CD4-positive, alpha-beta T cell treated with Interleukin-10 for 1 hour (primary cell): Measurements from ENCODE around the gene THBS3.
"Not testable (repeated sequence)": the region's sequence is repeated elsewhere in the genome, so short reads cannot be mapped to it uniquely, and the experiment has no call there.

ENCODE experiments used
- DNase-seq: peaks from one replicate; pipeline ENCODE4 v3.0.0-alpha.2; 2020

The THBS3 gene

DNA sequence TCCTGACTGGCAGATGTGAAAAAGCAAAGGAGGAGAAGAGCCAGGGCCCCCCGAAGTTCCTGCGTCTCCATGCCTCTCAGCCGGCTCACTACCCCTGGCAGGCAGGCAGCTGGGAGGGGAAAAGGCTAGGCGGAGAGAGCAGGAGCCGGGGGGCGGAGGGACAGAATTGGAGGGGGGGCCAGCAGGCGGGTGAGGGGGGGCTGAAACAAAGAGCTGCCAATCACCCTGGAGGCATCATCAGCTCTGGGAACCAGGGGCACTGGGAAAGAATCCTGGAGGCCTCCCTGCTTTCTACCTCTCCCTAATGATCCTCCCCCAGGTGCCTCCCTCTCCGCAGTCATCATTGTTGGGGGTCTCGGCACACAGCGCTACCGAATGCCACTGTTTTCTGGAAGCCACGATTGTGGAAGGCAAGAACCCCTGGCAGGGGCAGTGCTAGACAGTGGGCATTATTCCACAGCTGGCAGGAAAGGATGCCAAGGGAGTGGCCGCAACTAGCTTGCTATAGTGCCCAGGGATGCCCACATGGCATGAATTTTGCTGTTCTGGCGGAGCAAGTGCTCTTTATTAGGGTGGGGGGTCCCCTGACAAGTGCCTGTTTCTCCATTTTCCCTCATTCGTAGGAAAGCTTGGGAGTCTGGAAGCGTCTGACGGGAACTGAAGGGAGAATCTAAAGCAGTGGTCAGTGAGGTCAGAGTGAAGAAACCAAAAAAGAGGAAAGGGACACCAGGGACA lies at the start of gene THBS3:
Gene THBS3, minus strand, starts transcription at position 92 of the 735 bp plus-strand sequence. Its CDS starts 21 bp downstream, at position 71.
- DNase-seq, result no peak

DNA sequence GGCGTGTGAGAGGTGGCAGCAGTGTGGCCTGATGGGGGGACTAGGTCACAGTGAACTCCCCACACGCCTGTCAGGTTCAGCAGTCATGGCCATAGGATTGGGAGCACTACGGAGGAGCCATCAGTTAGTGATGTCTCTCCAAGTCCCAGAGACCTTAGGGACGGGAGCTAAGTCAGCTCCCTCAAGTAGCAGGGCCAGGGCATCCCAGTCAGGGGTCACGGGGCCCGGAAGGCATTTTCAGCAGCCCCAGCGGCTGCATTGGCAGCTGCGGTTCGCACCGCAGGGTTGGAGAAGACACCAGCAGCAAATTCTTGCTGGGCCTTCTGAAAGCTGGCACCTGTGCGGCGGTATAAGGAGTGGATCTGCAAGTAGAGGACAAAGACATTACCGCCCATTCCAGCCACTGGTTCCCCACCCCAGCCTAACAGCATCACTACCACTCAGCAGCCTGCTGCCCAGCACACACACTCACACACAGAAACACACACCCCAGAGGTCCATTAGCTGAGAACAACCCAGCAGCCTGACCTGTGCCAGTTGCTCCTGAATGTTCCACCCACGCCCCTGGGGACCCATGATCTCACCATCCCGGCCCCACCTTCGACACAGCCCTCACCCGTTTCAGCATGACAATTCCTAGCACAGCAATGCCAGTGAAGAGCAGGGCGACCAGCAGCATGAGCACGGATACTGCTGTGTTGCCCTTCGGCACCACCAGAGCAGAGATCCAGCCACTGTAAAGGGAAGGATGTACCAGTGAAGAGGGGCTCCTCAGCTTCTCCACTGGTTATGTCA lies 48.6 kb upstream of the THBS3 start:
- no peak for DNase-seq

DNA sequence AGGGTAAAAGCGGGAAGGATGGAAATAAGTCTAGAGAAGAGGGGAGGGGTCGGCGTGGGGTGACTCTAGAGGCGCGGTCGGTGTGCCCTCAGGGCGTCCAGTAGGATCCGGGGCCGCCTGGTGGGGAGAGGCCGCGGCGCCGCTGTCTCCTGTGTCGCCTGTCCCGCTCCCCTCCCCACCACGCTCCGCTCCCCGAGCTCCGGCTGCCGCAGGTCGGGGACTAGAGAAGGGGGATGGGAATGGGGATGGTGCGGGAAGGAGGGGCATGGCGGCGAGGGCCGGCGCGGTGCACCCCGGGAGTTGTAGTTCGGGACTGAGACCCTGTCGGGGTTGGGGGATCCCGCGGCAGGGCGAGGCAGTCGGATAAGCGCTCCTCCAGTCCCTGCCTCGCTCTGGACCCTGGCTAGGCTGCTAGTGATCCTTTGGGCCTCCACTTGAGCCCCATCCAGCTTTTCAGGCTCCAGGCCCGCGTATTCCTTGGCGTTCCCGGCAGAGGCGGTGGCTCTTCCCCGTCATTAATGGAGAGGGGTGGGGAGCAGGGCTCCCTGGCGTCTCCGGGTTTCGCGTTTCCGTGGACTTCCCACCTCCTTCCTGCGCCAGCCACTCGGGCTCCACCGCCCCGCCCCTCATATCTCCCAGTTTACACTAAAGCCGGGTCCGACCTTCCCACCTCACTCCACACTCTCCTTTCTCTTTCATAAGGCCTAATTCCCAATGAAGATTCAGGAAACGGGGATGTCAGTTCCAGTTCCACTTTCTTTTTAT lies 47.7 kb upstream of the THBS3 start, which contains the start of gene ENTREP3:
Gene ENTREP3, minus strand, starts transcription at position 241 of the 765 bp plus-strand sequence. CDS start 606 bp downstream, outside the sequence.
- peak; percentile 84 for DNase-seq

DNA sequence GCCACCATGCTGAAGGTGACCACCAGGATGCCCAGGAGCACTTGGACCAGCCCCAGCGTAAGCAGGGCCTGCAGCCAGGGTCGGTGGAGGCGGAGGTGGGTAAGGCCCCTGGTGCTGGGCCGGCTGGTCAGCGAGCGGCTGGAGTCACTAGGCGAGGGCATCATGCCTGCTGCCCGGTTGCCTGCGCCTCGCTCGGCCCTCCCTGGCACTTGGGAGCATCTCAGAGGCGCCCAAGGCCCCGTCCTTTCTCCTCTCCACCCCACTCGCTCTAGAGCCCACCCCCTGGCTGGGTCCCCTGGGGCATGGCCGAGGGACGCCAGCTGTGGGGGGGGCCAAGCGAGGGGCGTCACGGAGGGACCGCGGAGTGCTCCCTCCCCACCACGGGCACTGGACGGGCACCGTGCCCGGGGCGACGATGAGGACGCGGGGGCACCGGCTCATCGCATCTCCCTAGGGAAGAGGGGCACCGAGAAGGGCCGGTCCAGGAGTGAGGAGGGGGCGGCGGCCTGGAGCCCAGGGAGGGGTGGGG lies 47.1 kb upstream of the THBS3 start:
- DNase-seq, result no peak

DNA sequence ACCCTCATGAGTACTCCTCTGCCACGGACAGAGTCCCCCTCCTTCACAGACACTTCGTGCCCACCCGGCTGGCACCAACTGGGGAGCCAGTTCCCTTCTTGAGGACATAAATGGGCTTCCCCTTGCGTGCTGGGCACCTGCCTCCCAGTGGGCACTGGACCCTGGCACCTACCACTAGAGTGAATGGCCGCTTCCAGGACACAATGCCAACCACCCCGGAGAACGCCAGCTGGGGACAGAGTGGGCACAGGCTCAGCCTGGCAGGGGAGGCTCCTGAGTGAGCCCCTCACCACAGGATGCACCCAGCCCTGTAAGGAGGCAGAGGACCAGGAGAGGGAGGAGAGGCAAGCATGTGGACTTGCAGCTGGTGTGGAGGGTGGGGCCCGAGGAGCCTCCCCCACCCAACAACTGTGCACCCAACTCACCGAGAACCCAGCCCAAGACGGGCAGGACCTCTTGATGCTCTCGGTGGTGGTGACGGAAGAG lies 46.6 kb upstream of the THBS3 start:
- DNase-seq, result no peak

DNA sequence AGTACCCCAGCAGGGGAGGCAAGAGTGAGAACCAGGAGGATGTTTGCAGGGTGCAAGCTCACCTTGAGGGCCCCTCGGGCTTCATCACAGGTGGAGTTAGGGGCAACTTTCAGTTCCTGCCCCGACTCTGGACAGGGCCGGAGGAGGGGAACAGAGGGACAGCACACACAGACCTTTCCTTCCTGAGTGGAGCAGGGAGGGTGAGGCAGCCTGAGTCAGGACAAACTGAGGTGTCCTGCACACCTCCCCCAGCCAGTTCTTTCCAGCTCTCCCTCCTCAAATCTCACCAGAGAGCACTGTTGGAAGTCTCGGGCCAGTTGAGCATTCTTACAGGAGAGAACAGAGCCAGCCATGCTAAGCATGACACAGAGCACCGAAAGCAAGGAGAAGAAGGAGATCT lies 46.1 kb upstream of the THBS3 start:
- DNase-seq, result no peak

DNA sequence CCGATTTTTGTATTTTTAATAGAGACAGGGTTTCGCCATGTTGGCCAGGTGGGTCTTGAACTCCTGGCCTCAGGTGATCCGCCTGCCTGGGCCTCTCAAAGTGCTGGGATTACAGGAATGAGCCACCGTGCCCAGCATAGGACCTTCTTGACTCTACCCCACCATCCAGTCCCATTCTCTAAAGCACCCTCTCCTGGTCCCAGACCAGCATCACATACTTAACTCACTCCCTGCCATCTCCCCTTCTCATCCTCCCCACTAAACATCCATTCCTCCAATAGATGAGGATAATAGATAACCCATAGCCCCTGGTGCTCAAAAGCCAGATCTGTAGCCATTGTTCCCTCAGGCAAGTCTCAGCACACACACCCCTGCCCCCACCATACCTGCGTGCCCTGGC lies 45.5 kb upstream of the THBS3 start:
- no peak for DNase-seq

DNA sequence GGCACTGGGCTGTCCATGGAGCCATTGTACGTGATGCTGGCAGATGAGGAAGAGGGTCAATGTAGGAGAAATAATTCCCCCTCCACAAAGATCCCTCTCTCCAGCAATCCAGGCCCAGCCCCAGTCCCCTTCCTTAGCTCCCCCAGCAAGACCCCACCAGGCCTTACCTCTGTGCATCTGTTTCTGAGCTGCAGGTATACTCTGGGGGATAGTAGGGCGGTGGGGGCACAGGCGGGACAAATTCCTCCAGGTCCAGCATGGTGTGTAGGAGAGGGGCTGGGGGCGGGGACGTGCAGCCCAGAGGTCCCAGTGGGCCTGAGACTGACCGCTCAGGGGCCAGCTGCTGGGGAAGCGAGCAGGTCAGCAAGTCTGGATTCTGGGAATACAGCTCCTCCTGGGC lies 43.9 kb upstream of the THBS3 start:
- no peak for DNase-seq

DNA sequence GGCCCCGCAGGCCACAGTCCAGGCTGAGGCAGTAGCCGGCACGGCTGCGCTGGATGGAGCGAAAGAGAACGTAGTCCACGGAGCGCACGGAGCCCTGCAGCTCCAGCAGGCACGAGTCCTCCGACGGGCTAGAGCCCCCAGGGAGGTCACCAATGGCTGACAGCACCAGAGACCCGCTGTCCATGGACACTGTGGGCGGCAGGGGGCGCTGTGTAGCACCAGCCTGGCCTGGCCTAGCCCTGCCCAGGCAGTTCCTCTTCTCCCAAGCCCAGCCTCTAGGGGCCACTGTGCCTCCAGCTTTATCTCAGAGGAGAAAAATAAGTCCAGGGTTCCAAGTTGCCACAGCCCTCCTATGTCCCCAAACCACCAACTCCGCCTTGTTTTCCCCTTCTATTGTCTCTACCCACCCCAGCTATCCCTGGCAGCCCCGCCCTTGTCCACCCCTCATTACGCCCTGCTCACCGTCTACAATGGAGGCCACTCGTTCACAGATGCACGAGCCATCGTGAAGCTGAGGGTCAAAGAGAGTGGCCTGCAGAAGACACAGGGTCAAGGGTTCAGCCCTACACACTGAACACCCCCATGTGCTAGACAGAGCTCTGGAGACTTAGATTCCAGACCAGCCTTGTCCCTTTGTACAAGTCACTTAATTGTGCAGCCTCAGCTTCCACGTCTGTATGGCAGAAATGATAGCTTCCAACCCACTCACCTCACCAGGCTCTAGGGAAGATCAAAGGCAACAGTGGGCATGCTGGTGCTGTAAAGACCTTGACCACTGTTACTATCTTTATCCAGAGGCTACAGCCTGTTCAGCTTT lies 43.1 kb upstream of the THBS3 start:
- peak; percentile 95 for DNase-seq

DNA sequence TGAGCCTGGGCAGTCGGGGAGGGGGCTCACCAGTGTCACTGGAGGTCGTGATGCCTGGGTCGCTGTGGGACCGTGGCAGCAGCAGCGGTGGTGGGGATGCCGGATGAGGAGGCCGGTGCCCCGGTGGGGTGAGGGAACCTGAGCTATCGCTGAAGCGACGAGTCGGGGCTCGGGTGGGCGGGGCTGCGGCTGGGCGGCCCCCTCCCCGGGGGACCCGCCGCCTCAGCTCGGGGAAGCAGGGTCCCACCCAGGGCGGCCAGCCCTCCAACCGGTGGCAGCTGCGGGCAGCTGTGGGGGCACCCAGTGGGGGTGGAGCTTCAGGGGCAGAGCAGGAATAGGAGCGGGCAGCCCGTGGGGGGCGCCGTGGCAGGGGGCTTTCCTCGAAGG lies 42.5 kb upstream of the THBS3 start:
- DNase-seq, result peak; percentile 24

DNA sequence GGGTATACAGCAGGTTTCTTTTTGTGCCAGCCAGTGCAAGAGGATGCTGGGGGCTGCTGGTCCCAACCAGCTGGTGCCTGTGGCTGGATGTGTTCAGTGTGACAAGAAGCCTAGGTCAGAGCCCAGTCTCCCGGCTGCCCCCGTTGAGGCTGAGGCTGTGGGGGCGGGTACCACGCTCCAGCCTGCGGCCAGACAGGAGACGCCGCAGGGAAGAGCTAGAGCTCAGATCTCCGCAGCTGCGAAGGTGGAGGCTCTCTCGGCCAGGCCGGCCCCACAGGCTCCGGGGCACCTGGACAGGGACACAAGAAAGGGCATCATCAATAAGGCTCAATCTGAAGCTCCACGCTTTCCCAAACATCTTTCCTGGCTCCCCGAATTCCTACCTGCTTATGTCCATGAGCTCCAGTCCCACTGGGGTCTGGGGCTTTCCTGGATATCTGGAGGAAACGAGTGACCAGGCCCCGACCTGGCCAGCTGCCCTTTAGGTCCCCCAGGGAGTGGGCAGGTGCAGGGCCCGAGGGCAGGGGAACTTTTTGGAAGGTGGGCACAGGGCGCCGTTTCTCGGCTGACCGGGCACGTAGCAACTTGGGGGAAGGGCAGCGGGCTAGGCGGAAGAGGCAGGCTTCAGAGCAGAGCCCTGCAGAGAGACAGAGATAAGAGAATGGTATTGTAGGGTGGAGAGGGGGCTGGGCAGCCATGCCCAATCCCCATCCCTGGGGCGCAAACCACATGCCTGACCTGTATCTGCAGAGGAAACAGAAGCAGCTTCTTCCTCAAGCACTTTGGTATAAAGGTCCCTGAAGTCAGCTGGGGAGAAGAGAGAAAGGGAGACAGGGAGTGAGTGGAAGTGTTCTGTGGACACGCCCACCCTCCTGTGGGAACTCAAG lies 40.2 kb upstream of the THBS3 start:
- DNase-seq, result no peak

DNA sequence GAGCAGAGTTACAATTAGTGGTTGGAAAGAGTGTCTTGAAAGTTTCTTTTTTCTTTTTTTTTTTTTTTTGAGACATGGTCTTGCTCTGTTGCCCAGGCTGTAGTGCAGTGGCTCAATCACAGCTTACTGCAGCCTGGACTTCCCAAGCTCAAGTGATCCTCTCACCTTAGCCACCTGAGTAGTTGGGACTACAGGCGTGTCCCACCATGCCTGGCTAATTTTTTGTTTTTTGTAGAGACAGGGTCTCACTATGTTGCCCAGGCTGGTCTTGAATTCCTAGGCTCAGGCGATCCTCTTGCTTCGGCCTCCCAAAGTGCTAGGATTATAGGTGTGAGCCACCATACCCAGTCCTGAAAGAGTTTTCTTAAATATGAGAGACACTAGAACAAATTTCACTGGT lies 39.1 kb upstream of the THBS3 start:
- DNase-seq, result not testable (repeated sequence)

DNA sequence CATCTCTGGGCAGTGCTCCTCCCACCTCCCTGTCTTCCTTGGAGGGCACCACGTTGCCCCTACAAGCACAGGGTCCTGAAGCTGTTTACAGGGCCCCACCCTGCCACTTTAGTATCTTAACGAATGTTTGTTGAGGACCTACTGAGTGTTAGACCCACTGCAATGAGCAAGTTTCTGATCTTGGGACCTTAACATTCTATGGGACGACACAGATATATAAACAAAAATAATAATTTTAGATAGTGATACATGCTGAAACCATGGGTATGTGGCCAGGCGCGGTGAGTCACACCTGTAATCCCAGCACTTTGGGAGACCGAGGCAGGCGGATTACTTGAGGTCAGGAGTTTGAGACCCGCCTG lies 37.4 kb upstream of the THBS3 start:
- no peak for DNase-seq

DNA sequence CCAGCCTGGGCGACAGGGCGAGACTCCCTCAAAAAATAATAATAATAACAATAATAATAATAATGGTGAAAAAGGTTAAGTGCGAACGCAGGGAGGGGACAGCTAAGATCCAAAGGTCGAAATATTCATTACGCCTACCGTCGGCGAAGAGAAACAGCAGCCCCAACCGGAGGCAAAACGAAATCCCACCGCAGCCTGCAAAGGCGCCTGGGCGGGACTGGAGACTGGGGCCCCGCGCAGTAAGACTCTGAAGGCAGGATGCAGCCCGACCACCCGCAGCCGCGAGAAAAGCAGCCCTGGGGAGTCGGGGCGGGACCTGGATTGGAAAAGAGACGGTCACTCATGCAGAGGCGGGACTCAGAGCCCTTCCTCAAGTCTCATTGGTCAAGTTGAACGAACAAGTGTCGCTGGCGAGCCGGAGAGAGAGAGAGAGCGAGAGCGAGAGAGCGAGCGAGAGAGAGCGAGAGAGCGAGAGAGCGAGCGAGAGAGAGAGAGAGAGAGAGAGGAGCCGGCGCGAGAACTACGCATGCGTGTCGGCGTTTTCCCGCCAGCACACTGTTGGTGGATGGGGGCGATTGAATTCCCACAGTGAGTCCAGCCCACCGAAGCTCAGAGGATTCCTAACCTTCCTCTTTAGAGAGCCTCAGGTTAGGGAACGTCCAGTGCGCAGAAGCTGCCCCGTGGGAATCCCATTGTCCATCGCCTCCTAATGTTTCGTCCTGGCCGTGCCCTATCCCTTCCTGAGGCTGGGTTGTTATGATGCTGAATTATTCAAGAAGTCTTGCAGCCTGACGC lies 36.9 kb upstream of the THBS3 start:
- peak; percentile 98 for DNase-seq

DNA sequence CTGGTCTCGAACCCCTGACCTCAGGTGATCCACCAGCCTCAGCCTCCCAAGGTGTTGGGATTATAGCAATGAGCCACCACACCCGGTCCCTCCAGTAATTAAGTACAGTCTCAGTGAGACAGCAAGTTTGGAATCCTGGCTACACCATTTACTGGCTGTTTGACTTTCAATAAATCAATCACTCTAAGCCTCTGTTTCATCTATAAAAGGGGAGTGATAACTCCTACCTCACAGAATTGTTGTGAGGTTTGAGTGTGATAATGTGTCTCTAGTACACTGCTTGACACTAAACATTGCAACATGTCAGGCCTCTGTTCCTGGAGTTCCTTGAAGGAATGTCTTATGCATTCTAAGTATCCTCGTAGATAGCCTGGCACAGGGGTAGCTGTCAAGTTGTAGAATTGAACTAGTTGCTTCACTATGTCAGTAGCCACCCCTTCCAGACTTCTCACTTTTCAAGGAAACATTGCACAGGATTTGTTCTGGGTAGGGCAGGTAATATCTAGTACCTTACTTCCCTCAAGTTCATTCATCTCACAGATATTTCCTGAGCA lies 35.2 kb upstream of the THBS3 start:
- DNase-seq, result no peak

DNA sequence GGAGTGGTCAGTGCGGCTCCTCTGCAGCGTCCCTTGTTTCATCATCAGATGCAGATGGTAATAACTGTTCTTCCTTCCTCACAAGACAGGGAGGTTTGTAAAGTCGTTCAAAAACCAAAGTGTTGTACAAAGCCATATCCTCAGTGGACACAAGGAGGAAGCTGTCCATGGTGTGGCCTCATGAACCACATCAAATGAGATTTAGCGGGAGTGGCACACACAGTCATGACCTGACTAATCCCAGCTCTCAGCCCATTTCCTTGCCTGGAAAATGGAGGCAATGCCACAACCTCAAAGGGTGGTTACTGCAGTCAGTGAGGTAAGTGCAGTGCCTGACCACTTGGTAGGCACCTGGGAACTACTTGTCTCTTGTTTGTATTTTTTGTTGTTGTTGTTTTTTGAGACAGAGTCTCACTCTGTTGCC lies 34.2 kb upstream of the THBS3 start:
- DNase-seq, result peak; percentile 25

DNA sequence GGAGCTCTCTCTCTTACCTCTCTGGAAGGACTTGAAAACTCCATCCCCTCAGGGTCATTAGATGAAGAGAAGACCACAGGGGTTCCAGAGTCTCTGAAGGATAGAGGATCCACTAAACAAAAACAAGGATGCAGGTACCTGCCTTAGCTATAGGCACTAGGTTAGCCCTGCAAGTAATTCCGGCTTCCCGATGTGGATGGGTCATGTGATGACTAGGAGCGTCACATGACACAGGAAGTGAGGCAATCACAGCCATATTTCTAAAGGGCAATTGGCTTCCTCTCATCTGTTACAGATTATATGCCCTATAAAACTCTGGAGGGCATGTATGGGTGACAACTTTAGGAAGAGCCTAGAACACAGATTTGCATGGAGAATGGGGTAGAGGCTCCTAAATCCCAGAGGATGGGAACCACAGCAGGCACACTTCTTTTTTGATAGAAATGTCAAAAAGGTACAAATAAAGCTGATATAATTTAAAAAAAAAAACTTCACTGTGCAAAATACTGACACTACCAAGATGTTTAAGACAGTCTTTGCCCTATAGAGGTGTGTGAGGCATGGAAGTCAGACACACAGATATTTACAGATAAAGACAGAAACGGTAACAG lies 33.5 kb upstream of the THBS3 start:
- DNase-seq, result peak; percentile 83

DNA sequence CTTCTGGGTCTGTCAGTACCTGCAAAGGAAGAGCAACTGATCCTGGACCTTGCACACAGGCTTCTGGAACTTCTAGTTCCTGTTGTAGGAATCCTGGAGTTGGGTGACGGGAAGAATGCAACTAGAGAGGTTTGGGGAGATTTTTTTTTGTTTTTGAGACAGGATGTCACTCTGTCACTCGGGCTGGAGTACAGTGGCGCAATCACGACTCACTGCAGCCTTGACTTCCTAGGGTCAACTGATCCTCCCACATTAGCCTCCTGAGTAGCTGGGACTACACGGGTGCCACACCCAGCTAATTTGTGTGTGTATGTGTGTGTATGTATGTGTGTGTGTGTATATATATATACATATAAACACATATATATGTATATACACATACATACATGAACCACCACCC lies 28.8 kb upstream of the THBS3 start:
- no peak for DNase-seq

DNA sequence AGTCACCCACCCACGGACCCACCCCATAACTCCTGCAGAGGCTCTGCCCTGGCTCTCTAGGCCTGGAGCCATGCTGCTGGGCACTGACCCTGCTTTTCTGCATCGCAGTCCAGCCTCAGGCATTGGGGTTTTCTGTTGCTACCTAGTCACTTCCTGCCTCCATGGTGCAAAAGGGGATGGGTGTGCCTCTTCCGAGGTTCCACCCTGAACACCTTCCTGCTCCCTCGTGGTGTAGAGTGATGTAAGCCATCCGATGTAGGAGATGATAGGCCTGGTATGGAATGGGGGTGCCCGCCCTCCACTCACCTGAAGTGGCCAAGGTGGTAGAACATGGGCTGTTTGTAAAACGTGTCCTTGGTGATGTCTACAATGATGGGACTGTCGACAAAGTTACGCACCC lies 27.7 kb upstream of the THBS3 start:
- peak; percentile 38 for DNase-seq
